Spinal cord (tissue), 10 donors: ENCODE data around the gene LPCAT1. TPM values are rescaled to one million over a fixed set of nuclear protein-coding genes. Genes with fewer than 3 reads are reported as not detected.

ENCODE experiments used
- DNase-seq, 6 donors: peaks; one replicate each; pipeline versions ENCODE4 v3.0.0 to v3.0.0-alpha.2; 2013 to 2015; ENCODE audit warnings: low spot score in 6 of 6, low read depth in 4 of 6
- H3K27ac ChIP-seq: one replicate; pipeline ENCODE4 v1.5.1; 2013; ENCODE audit warnings: low read depth, low read length, control low read depth
- H3K27me3 ChIP-seq: one replicate; pipeline ENCODE4 v1.6.1; 2013; ENCODE audit warnings: low read length; ENCODE audit not compliant: control insufficient read depth, insufficient read depth
- H3K36me3 ChIP-seq: one replicate; pipeline ENCODE4 v1.6.1; 2013; ENCODE audit warnings: low read length; ENCODE audit not compliant: control insufficient read depth, insufficient read depth
- H3K4me1 ChIP-seq: one replicate; pipeline ENCODE4 v1.6.1; 2013; ENCODE audit warnings: low read length; ENCODE audit not compliant: control insufficient read depth, insufficient read depth
- H3K4me3 ChIP-seq: one replicate; pipeline ENCODE4 v1.5.1; 2013; ENCODE audit warnings: low read depth, low read length, control low read depth
- H3K9me3 ChIP-seq: one replicate; pipeline ENCODE4 v1.6.1; 2013; ENCODE audit warnings: low read length; ENCODE audit not compliant: control insufficient read depth, insufficient read depth
- WGBS: methylation state at CpG from one replicate; pipeline ENCODE4 v1.1.5; 2013; ENCODE audit warnings: missing lambda C conversion rate; ENCODE audit not compliant: insufficient coverage; 5-methylcytosine and 5-hydroxymethylcytosine counted together
- polyA plus RNA-seq, 2 donors: library from polyadenylated mRNA; unstranded; fragments of 120-200 nt; gene quantifications; one replicate each; pipeline ENCODE4 v1.2.1, GENCODE V29; 2013; ENCODE audit not compliant: insufficient read length in 2 of 2
- total RNA-seq, 2 donors: library from RNA; depleted of rRNA in 1 of 2; stranded (reverse); fragments of 120-200 nt in 1 of 2; fragments of >200 nt in 1 of 2; gene quantifications; one replicate each; pipeline versions ENCODE4 v1.2.3 to v1.2.4, GENCODE V29; 2013 to 2014
- donor health status: healthy.

Gene LPCAT1
- total and polyA plus RNA-seq, 4 donors, result 54.3 to 144 (median 112) TPM

- DNase-seq, result no peak
- WGBS, result 93% methylated on average over 28 of the region's 28 CpGs
- no peak overlapping the region for H3K27ac ChIP-seq
- H3K9me3 ChIP-seq, result no peaks in the 10 kb centered on the region
- no peaks in the 10 kb centered on the region for H3K27me3 ChIP-seq
- H3K36me3 ChIP-seq, result peaks cover 100% of the 10 kb centered on the region
- H3K4me3 ChIP-seq, result no peak overlapping the region
- no peaks in the 10 kb centered on the region for H3K4me1 ChIP-seq
Observed at GRCh38 chr5:1468629-1469527, 54.9 kb downstream of the LPCAT1 start.

GRCh38 chr5:1468247-1468612, 55.5 kb downstream of the LPCAT1 start:
- no peaks in the 10 kb centered on the region for H3K27me3 ChIP-seq
- no peaks in the 10 kb centered on the region for H3K4me1 ChIP-seq
- H3K9me3 ChIP-seq, result no peaks in the 10 kb centered on the region
- peak in 2 of 6 donors; percentile 41 to 55 for DNase-seq
- H3K4me3 ChIP-seq, result no peak overlapping the region
- H3K27ac ChIP-seq, result no peak overlapping the region
- WGBS, result 67% methylated on average over 15 of the region's 15 CpGs
- H3K36me3 ChIP-seq, result peaks cover 100% of the 10 kb centered on the region

- no peaks in the 10 kb centered on the region for H3K27me3 ChIP-seq
- H3K36me3 ChIP-seq, result peaks cover 100% of the 10 kb centered on the region
- DNase-seq, result no peak
- 94% methylated on average over 47 of the region's 51 CpGs for WGBS
- no peak overlapping the region for H3K27ac ChIP-seq
- no peak overlapping the region for H3K4me3 ChIP-seq
- no peaks in the 10 kb centered on the region for H3K4me1 ChIP-seq
- H3K9me3 ChIP-seq, result no peaks in the 10 kb centered on the region
Observed at GRCh38 chr5:1467341-1468246, 56.2 kb downstream of the LPCAT1 start.

GRCh38 chr5:1466631-1467265, 57.0 kb downstream of the LPCAT1 start:
- H3K27me3 ChIP-seq, result no peaks in the 10 kb centered on the region
- no peak overlapping the region for H3K27ac ChIP-seq
- peaks cover 98% of the 10 kb centered on the region for H3K36me3 ChIP-seq
- no peak overlapping the region for H3K4me3 ChIP-seq
- WGBS, result 96% methylated on average over 37 of the region's 37 CpGs
- H3K4me1 ChIP-seq, result no peaks in the 10 kb centered on the region
- no peaks in the 10 kb centered on the region for H3K9me3 ChIP-seq
- DNase-seq, result no peak

GRCh38 chr5:1465966-1466471, 57.7 kb downstream of the LPCAT1 start:
- Histone ChIP-seq H3K27ac (no peak overlapping the region), H3K4me1 (no peaks in the 10 kb centered on the region), H3K9me3 (no peaks in the 10 kb centered on the region), H3K36me3 (peaks cover 98% of the 10 kb centered on the region), H3K4me3 (no peak overlapping the region), H3K27me3 (no peaks in the 10 kb centered on the region)
- no peak for DNase-seq
- 94% methylated on average over 22 of the region's 30 CpGs for WGBS

GRCh38 chr5:1465117-1465516, 58.6 kb downstream of the LPCAT1 start:
- H3K9me3 ChIP-seq, result no peaks in the 10 kb centered on the region
- peaks cover 95% of the 10 kb centered on the region for H3K36me3 ChIP-seq
- H3K27ac ChIP-seq, result no peak overlapping the region
- H3K4me3 ChIP-seq, result no peak overlapping the region
- DNase-seq, result no peak
- no peaks in the 10 kb centered on the region for H3K4me1 ChIP-seq
- H3K27me3 ChIP-seq, result no peaks in the 10 kb centered on the region
- over 99% methylated on average over 22 of the region's 22 CpGs for WGBS

- 94% methylated on average over 18 of the region's 18 CpGs for WGBS
- no peaks in the 10 kb centered on the region for H3K9me3 ChIP-seq
- no peak overlapping the region for H3K27ac ChIP-seq
- peaks cover 91% of the 10 kb centered on the region for H3K36me3 ChIP-seq
- H3K4me3 ChIP-seq, result no peak overlapping the region
- no peak for DNase-seq
- no peaks in the 10 kb centered on the region for H3K27me3 ChIP-seq
- no peaks in the 10 kb centered on the region for H3K4me1 ChIP-seq
Observed at GRCh38 chr5:1464511-1464910, 59.2 kb downstream of the LPCAT1 start.

- Histone ChIP-seq H3K36me3 (peaks cover 87% of the 10 kb centered on the region), H3K9me3 (no peaks in the 10 kb centered on the region), H3K4me1 (no peaks in the 10 kb centered on the region), H3K4me3 (no peak overlapping the region), H3K27me3 (no peaks in the 10 kb centered on the region), H3K27ac (no peak overlapping the region)
- DNase-seq, result no peak
- 93% methylated on average over 13 of the region's 14 CpGs for WGBS
Observed at GRCh38 chr5:1464096-1464446, 59.7 kb downstream of the LPCAT1 start.

- Histone ChIP-seq H3K27ac (no peak overlapping the region), H3K9me3 (no peaks in the 10 kb centered on the region), H3K27me3 (no peaks in the 10 kb centered on the region), H3K4me1 (no peaks in the 10 kb centered on the region), H3K36me3 (peaks cover 81% of the 10 kb centered on the region), H3K4me3 (no peak overlapping the region)
- 96% methylated on average over 45 of the region's 46 CpGs for WGBS
- no peak for DNase-seq
Observed at GRCh38 chr5:1463326-1464095, 60.2 kb downstream of the LPCAT1 start.
